Breast epithelium (tissue), 3 donors: Measurements from ENCODE around the gene PADI4.
A peak's percentile ranks its signal among the peaks of the same experiment; 100 is the strongest.

Experiments
- POLR2A ChIP-seq: fragments of 450-650 bp; IDR thresholded peaks from one replicate; pipeline ENCODE4 v1.6.1; 2016; ENCODE audit warnings: antibody characterized with exemption, mild to moderate bottlenecking, moderate library complexity
- POLR2AphosphoS5 ChIP-seq, 3 donors: sonication (generic); formaldehyde crosslinking; IDR thresholded peaks; one replicate each; pipeline ENCODE4 v1.6.1; 2017; ENCODE audit warnings: antibody characterized with exemption in 3 of 3
- TF ChIP-seq, protein P1 (sequence below), 3 donors: fragments of 450-650 bp; IDR thresholded peaks; one replicate each; pipeline ENCODE4 v1.5.1; 2016 to 2017; ENCODE audit warnings: antibody characterized with exemption in 3 of 3, mild to moderate bottlenecking in 3 of 3, moderate library complexity in 3 of 3

DNA sequence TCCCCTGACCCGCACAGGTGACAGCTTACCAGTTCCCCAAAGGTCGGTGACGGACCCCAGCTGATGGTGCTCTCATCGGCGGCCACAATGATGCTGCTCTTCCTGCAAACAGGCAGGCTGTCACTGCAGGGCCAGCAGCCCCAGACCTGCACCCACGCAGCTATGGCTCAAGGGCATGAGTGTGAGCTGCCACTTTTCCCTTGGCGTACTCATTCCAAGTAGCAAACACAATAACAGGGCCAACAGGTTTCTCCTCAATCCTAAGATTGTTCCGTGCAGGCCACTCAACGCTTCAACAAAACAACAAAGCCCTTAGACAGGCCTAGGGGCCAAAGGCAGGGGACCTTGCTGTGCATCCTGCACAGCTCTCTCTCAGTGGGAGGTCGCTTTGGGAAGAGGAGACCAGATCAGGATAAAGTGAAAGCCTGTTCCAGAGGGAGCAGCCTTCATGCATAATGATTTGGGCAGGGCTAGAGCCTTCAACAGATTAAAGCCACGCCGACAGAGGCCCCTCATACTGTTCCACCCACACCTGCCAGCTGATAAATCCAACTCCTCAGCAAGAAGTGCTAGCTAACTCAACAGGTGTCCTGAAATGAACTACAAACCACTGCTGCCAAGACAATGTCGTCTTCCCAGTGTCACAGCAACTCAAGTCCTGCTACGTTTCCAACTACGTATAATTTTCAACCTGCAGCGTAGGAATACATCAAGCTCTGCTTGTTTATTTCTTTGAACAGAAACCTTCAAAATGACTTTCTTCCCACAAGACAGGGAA, 104.3 kb downstream of the PADI4 start:
- TF ChIP-seq, protein P1, sequence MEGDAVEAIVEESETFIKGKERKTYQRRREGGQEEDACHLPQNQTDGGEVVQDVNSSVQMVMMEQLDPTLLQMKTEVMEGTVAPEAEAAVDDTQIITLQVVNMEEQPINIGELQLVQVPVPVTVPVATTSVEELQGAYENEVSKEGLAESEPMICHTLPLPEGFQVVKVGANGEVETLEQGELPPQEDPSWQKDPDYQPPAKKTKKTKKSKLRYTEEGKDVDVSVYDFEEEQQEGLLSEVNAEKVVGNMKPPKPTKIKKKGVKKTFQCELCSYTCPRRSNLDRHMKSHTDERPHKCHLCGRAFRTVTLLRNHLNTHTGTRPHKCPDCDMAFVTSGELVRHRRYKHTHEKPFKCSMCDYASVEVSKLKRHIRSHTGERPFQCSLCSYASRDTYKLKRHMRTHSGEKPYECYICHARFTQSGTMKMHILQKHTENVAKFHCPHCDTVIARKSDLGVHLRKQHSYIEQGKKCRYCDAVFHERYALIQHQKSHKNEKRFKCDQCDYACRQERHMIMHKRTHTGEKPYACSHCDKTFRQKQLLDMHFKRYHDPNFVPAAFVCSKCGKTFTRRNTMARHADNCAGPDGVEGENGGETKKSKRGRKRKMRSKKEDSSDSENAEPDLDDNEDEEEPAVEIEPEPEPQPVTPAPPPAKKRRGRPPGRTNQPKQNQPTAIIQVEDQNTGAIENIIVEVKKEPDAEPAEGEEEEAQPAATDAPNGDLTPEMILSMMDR (IDR thresholded peaks at IDR 0.05): no peak
- TF ChIP-seq POLR2A (no peak), POLR2AphosphoS5 (IDR thresholded peaks at IDR 0.05) (peak in 2 of 3 donors; percentile 36 to 42)
